Muscle layer of colon (tissue), 2 donors: ENCODE data around the gene GRM5.

Experiments
- H3K27ac ChIP-seq: one replicate; pipeline ENCODE4 v1.7.0; 2013; ENCODE audit warnings: low read depth, mild to moderate bottlenecking, low read length, moderate library complexity
- H3K27me3 ChIP-seq, 2 donors: one replicate each; pipeline ENCODE4 v1.7.0; 2013; ENCODE audit warnings: low read length in 2 of 2, mild to moderate bottlenecking in 2 of 2; ENCODE audit not compliant: insufficient read depth in 2 of 2, control insufficient read depth in 1 of 2
- H3K36me3 ChIP-seq: one replicate; pipeline ENCODE4 v1.7.0; 2013; ENCODE audit warnings: mild to moderate bottlenecking, low read length; ENCODE audit not compliant: insufficient read depth
- H3K4me1 ChIP-seq: one replicate; pipeline ENCODE4 v1.7.0; 2013; ENCODE audit warnings: mild to moderate bottlenecking, low read length; ENCODE audit not compliant: insufficient read depth
- H3K4me3 ChIP-seq, 2 donors: one replicate each; pipeline ENCODE4 v1.7.0; 2013; ENCODE audit warnings: low read length in 2 of 2, low read depth in 1 of 2, mild to moderate bottlenecking in 1 of 2, moderate library complexity in 1 of 2
- H3K9ac ChIP-seq: one replicate; pipeline ENCODE4 v1.7.0; 2013; ENCODE audit warnings: low read length
- H3K9me3 ChIP-seq: one replicate; pipeline ENCODE4 v1.7.0; 2013; ENCODE audit warnings: mild to moderate bottlenecking, low read length
- donor health status: abdominal sarcoma.
- donor health status: Adenocarcinoma of cecum.

The GRM5 gene

GRCh38 chr11:88799771-88800500 lies 265.8 kb downstream of the GRM5 start:
- H3K27ac ChIP-seq: no peak overlapping the region
- no peaks in the 10 kb centered on the region for H3K27me3 ChIP-seq
- no peak overlapping the region for H3K9ac ChIP-seq
- no peaks in the 10 kb centered on the region for H3K9me3 ChIP-seq
- no peaks in the 10 kb centered on the region for H3K36me3 ChIP-seq
- H3K4me1 ChIP-seq: no peaks in the 10 kb centered on the region
- H3K4me3 ChIP-seq: no peak overlapping the region

GRCh38 chr11:88790182-88790581 lies 275.6 kb downstream of the GRM5 start:
- H3K36me3 ChIP-seq: no peaks in the 10 kb centered on the region
- H3K27ac ChIP-seq: no peak overlapping the region
- H3K9me3 ChIP-seq: no peaks in the 10 kb centered on the region
- H3K4me1 ChIP-seq: no peaks in the 10 kb centered on the region
- no peak overlapping the region for H3K4me3 ChIP-seq
- H3K27me3 ChIP-seq: no peaks in the 10 kb centered on the region
- no peak overlapping the region for H3K9ac ChIP-seq

DNA sequence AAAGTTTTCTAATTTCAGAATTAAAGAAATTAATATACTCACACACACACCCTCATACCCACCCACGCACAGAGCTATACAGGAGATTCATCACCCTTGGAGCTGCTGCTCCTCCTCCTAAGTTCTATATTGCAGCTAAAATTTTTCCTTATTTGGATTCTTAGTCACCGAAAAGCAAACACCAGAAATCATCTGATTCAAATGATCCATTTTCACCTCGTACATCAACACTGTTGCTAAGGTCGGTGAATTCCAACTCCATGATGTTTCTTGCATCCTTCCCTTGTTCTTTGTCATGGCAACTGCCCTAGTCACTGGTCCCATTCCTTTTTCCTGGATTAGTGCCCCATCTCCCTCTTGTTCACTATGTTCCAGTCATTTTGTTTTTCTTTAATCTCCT lies 286.2 kb downstream of the GRM5 start:
- no peaks in the 10 kb centered on the region for H3K4me1 ChIP-seq
- H3K27ac ChIP-seq: no peak overlapping the region
- no peak overlapping the region for H3K4me3 ChIP-seq
- H3K36me3 ChIP-seq: no peaks in the 10 kb centered on the region
- no peaks in the 10 kb centered on the region for H3K27me3 ChIP-seq
- no peaks in the 10 kb centered on the region for H3K9me3 ChIP-seq
- no peak overlapping the region for H3K9ac ChIP-seq

DNA sequence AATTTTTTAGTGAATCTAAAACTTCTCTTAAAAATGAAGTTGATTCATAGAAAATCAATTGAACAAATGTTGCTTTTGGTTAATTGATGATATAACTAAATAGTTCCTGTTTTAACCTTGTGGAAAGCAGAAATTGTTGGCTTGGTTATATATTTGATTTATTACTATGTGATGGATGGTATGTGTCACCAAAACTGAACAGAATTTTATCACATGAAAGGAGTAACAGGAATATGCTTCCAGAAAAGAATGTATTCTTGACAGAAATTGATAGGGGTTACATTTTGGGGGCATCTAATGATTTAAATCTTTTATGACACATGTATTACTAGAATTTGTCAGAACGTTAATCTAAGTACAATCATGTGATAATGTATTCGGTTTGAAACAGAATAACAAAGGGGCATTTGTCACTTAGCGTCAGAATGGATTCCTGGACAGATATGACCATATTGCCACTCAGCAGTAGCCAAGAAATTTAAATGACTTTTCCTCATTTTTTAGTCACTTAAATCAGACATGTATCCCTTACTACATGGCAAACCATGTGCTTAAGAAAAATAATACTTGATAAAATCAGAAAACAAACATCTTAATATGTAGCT lies 295.2 kb downstream of the GRM5 start:
- H3K9ac ChIP-seq: no peak overlapping the region
- H3K27me3 ChIP-seq: no peaks in the 10 kb centered on the region
- H3K36me3 ChIP-seq: no peaks in the 10 kb centered on the region
- no peaks in the 10 kb centered on the region for H3K4me1 ChIP-seq
- H3K27ac ChIP-seq: no peak overlapping the region
- H3K4me3 ChIP-seq: no peak overlapping the region
- no peaks in the 10 kb centered on the region for H3K9me3 ChIP-seq

- no peaks in the 10 kb centered on the region for H3K27me3 ChIP-seq
- no peaks in the 10 kb centered on the region for H3K9me3 ChIP-seq
- H3K36me3 ChIP-seq: no peaks in the 10 kb centered on the region
- no peaks in the 10 kb centered on the region for H3K4me1 ChIP-seq
- H3K4me3 ChIP-seq: no peak overlapping the region
- no peak overlapping the region for H3K9ac ChIP-seq
- no peak overlapping the region for H3K27ac ChIP-seq
Observed at GRCh38 chr11:88744140-88744539, 321.6 kb downstream of the GRM5 start.

DNA sequence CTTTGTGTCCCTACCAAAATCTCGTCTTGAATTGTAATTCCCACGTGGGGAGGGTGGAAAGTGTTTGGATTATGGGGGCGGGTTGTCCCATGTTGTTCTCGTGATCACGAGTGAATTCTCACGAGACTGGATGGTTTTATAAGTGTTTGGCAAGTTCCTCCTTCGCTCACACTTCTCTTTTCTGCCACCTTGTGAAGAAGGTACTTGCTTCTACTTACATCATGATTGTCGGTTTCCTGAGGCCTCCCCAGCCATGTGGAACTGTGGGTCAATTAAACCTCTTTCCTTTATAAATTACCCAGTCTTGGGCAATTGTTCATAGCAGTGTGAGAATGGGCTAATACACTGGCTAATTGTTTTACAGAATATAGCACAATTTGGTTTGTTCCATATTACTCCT lies 326.3 kb downstream of the GRM5 start:
- Histone ChIP-seq H3K27ac (no peak overlapping the region), H3K9ac (no peak overlapping the region), H3K4me3 (no peak overlapping the region), H3K9me3 (no peaks in the 10 kb centered on the region), H3K36me3 (no peaks in the 10 kb centered on the region), H3K27me3 (no peaks in the 10 kb centered on the region), H3K4me1 (no peaks in the 10 kb centered on the region)

DNA sequence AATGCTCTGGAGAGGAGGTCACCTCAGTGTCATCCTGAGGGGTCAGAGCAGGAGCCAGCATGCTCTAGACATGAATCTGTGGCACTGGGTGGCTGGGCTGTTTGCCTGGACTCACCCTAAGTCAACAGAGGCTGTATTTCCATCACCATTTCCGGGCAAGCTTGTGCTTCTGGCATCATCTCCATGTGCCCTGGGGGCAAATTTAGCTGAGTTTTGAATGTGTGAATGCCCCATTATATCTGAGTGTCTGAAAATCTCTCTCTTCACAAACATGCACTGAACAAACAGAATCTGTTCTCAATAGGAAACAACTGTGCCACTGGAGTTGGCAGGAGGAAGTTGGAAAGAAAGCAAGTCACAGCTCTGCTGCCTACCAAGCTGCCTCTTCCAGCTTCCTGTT lies 356.2 kb downstream of the GRM5 start:
- no peak overlapping the region for H3K4me3 ChIP-seq
- H3K27ac ChIP-seq: no peak overlapping the region
- no peaks in the 10 kb centered on the region for H3K36me3 ChIP-seq
- no peaks in the 10 kb centered on the region for H3K4me1 ChIP-seq
- H3K9me3 ChIP-seq: no peaks in the 10 kb centered on the region
- H3K9ac ChIP-seq: no peak overlapping the region
- no peaks in the 10 kb centered on the region for H3K27me3 ChIP-seq

DNA sequence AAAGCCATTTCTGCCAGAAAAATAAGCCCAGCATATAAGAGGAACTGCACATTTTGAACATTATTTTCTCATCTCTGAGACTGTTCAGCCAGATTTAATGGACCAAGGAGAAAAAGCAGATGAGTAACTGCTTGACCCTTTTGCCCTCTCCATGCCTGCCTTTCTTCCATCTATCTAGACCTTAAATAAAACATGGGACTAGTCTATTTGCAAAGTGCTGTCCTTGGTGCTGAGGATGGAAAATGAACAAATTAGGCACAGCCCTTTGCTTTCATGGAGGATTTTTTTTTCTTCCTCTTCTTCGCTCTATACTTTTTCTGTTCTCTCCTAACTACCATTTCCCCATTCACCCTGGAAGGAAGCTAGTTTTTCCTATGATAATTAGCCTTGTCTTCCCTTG lies 361.3 kb downstream of the GRM5 start:
- no peaks in the 10 kb centered on the region for H3K4me1 ChIP-seq
- H3K27me3 ChIP-seq: no peaks in the 10 kb centered on the region
- no peak overlapping the region for H3K27ac ChIP-seq
- no peak overlapping the region for H3K9ac ChIP-seq
- H3K36me3 ChIP-seq: no peaks in the 10 kb centered on the region
- H3K4me3 ChIP-seq: no peak overlapping the region
- H3K9me3 ChIP-seq: no peaks in the 10 kb centered on the region

GRCh38 chr11:88701816-88702215 lies 364.0 kb downstream of the GRM5 start:
- Histone ChIP-seq H3K9ac (no peak overlapping the region), H3K4me1 (no peaks in the 10 kb centered on the region), H3K27me3 (no peaks in the 10 kb centered on the region), H3K9me3 (no peaks in the 10 kb centered on the region), H3K4me3 (no peak overlapping the region), H3K27ac (no peak overlapping the region), H3K36me3 (no peaks in the 10 kb centered on the region)

DNA sequence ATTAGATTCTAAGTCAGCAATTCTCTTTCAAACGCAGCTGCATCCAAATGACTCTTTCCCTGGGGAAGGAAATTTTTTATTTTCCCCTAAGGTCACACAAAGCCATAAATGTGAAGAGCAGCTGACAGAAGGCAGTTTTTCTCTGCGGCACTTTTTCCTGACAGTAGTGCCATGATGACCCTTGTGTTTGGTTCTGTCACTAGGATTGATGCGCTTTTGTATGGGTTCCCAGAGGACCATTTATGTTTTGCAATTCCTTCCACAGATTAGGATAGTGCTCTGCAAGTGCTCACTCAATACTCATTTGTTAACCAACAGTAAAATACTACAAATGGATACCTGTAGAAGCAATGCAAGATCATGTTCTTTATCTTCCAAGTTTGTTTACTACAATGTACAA lies 368.6 kb downstream of the GRM5 start:
- H3K9me3 ChIP-seq: no peaks in the 10 kb centered on the region
- no peaks in the 10 kb centered on the region for H3K4me1 ChIP-seq
- no peak overlapping the region for H3K27ac ChIP-seq
- H3K9ac ChIP-seq: no peak overlapping the region
- H3K4me3 ChIP-seq: no peak overlapping the region
- H3K27me3 ChIP-seq: no peaks in the 10 kb centered on the region
- no peaks in the 10 kb centered on the region for H3K36me3 ChIP-seq

- H3K27me3 ChIP-seq: no peaks in the 10 kb centered on the region
- no peak overlapping the region for H3K4me3 ChIP-seq
- no peak overlapping the region for H3K27ac ChIP-seq
- no peaks in the 10 kb centered on the region for H3K36me3 ChIP-seq
- no peaks in the 10 kb centered on the region for H3K9me3 ChIP-seq
- H3K9ac ChIP-seq: no peak overlapping the region
- no peaks in the 10 kb centered on the region for H3K4me1 ChIP-seq
Observed at GRCh38 chr11:88695689-88696414, 369.9 kb downstream of the GRM5 start.
